ENCODE data around the gene FRMD4A. TPM values are rescaled to one million over a fixed set of nuclear protein-coding genes. Genes with fewer than 3 reads are reported as not detected.

FRMD4A gene
- total and polyA plus RNA-seq, 2 of the 4 experiments (the other 2 are of a cell fraction) = 30.3 to 68.8 TPM

DNA sequence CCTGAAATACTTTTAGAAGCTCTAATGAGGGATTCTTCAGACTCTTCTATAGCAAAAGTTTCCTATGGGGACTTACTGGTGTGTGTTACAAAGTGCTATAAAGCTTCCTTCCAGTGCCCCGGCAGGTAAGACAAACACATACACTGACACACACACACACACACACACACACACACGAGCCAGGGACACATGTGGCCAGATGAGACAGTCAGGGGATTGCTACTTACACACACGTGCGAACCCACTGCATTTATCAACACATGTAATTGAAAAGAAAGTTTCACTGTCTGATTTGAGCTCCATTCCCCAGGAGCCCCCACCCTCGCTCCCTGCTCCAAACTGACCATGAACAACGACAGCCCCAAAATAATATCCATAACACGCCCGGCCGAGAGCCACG, 624.1 kb downstream of the FRMD4A start:
- ATAC-seq (ENCODE audit: low read depth) (no peak), DNase-seq (no peak)
- 0 out of 2 replicates have a peak, but pooled peaks cover 4% of the 10 kb centered on the region for H4K20me1 ChIP-seq (ENCODE audit: insufficient read depth, low read length)
- intact Hi-C loops (cut with micrococcal nuclease) (loop anchor here (2.0 to 5.0 kb wide), 2 partner anchors 44 to 72 kb away; no protein-coding TSS in a partner anchor), dilution Hi-C loops (cut with HindIII; ENCODE audit: low sequenced_read_pairs, unreplicated experiment) (no loop called here), in situ Hi-C loops (cut with MboI; ENCODE audit: low sequenced_read_pairs) (no loop called here)
- peak overlapping the region; percentile 1 for H2AFZ ChIP-seq (replicated peaks; ENCODE audit: low read length, poor library complexity)
- peaks cover 19% of the 10 kb centered on the region for H3K4me1 ChIP-seq (ENCODE audit: control insufficient read depth, insufficient read depth, low read length)
- peak overlapping the region; percentile 81 for H4K91ac ChIP-seq (ENCODE audit: insufficient read depth, low read depth, low read length)
- WGBS, 2 experiments (ENCODE audit: extremely low coverage in 2 of 2, insufficient read length in 1 of 2) = 0% methylated on average over 1 of the region's 10 CpGs; no CpG with 5 or more reads in 1 of the 2 experiments
- peak overlapping the region; percentile 93 for H2AK5ac ChIP-seq (ENCODE audit: low read depth, low read length)
- BruUV-seq (replicated peaks) = no TSS peak
- H3K4me2 ChIP-seq (ENCODE audit: low read depth, low read length) = peak overlapping the region; percentile 58
- peak overlapping the region; percentile 96 for H3K23ac ChIP-seq (ENCODE audit: low read depth, low read length)
- CTCF ChIA-PET = no interaction called here
- peak overlapping the region; percentile 28 for H4K5ac ChIP-seq (ENCODE audit: low read depth, low read length)
- peak overlapping the region; percentile 57 for H3K4me3 ChIP-seq (ENCODE audit: insufficient read depth, low read depth, low read length)
- peak overlapping the region; percentile 39 for H2BK15ac ChIP-seq (ENCODE audit: low read depth, low read length)
- TF ChIP-seq, protein P1, sequence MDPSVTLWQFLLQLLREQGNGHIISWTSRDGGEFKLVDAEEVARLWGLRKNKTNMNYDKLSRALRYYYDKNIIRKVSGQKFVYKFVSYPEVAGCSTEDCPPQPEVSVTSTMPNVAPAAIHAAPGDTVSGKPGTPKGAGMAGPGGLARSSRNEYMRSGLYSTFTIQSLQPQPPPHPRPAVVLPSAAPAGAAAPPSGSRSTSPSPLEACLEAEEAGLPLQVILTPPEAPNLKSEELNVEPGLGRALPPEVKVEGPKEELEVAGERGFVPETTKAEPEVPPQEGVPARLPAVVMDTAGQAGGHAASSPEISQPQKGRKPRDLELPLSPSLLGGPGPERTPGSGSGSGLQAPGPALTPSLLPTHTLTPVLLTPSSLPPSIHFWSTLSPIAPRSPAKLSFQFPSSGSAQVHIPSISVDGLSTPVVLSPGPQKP (IDR thresholded peaks at IDR 0.05; ENCODE audit: borderline replicate concordance, low read depth, low read length) = no peak
- TF ChIP-seq CHD1 (IDR thresholded peaks at IDR 0.05; ENCODE audit: low read depth, low read length) (no peak), FOS (IDR thresholded peaks at IDR 0.05; ENCODE audit: low read depth, low read length) (no peak), POLR2A (IDR thresholded peaks at IDR 0.05; ENCODE audit: low read depth, low read length) (no peak), NFE2L2 (IDR thresholded peaks at IDR 0.05; ENCODE audit: low read depth, low read length) (no peak), RFX5 (IDR thresholded peaks at IDR 0.05; ENCODE audit: low read depth, low read length) (no peak), USF2 (IDR thresholded peaks at IDR 0.05; ENCODE audit: low read depth, low read length) (no peak), MXI1 (IDR thresholded peaks at IDR 0.05; ENCODE audit: borderline replicate concordance, low read depth, low read length) (0 out of 2 replicates have a peak, but pooled peaks have one; percentile 57), MAZ (IDR thresholded peaks at IDR 0.05; ENCODE audit: borderline replicate concordance, low read depth, low read length) (0 out of 2 replicates have a peak, but pooled peaks have one; percentile 7), MAFK (IDR thresholded peaks at IDR 0.05; ENCODE audit: low read depth, low read length) (no peak), RCOR1 (IDR thresholded peaks at IDR 0.05; ENCODE audit: insufficient replicate concordance, low read length) (no peak), BHLHE40 (IDR thresholded peaks at IDR 0.05; ENCODE audit: low read depth, low read length) (0 out of 2 replicates have a peak, but pooled peaks have one; percentile 20), CEBPB (IDR thresholded peaks at IDR 0.05; ENCODE audit: low read depth, low read length) (no peak), RAD21 (IDR thresholded peaks at IDR 0.05; ENCODE audit: low read length) (no peak), SMC3 (IDR thresholded peaks at IDR 0.05; ENCODE audit: low read depth, low read length) (no peak)
- TF ChIP-seq, protein P2, sequence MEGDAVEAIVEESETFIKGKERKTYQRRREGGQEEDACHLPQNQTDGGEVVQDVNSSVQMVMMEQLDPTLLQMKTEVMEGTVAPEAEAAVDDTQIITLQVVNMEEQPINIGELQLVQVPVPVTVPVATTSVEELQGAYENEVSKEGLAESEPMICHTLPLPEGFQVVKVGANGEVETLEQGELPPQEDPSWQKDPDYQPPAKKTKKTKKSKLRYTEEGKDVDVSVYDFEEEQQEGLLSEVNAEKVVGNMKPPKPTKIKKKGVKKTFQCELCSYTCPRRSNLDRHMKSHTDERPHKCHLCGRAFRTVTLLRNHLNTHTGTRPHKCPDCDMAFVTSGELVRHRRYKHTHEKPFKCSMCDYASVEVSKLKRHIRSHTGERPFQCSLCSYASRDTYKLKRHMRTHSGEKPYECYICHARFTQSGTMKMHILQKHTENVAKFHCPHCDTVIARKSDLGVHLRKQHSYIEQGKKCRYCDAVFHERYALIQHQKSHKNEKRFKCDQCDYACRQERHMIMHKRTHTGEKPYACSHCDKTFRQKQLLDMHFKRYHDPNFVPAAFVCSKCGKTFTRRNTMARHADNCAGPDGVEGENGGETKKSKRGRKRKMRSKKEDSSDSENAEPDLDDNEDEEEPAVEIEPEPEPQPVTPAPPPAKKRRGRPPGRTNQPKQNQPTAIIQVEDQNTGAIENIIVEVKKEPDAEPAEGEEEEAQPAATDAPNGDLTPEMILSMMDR (conservative IDR thresholded peaks at IDR 0.05; ENCODE audit: low read depth, low read length) = no peak
- peak overlapping the region; percentile 85 for H3K27ac ChIP-seq (ENCODE audit: insufficient read depth, low read length)
- peaks cover 2% of the 10 kb centered on the region for H3K36me3 ChIP-seq (ENCODE audit: control insufficient read depth, insufficient read depth, low read length)
- no peaks in the 10 kb centered on the region for H3K9me3 ChIP-seq (ENCODE audit: control insufficient read depth, insufficient read depth, low read length)
- H2BK120ac ChIP-seq (ENCODE audit: low read depth, low read length) = peak overlapping the region; percentile 80
- no peaks in the 10 kb centered on the region for H3K27me3 ChIP-seq (ENCODE audit: control insufficient read depth, insufficient read depth, low read length)
- peak overlapping the region; percentile 94 for H3K56ac ChIP-seq (ENCODE audit: extremely low read depth, insufficient read depth, low read length)
- peak overlapping the region; percentile 90 for H3K4ac ChIP-seq (ENCODE audit: low read depth, low read length)
- H3K18ac ChIP-seq (ENCODE audit: low read depth, low read length) = peak overlapping the region; percentile 58
- POLR2A ChIA-PET (ENCODE audit: unreplicated experiment) = interaction anchor here (0.6 to 0.7 kb wide), 2 partner anchors 9 to 70 kb away, joined by 3 to 4 read pairs; no protein-coding TSS in a partner anchor
- H3K9me1 ChIP-seq (ENCODE audit: insufficient read depth, low read length) = peaks cover 21% of the 10 kb centered on the region
- peak overlapping the region; percentile 90 for H2AK9ac ChIP-seq (replicated peaks; ENCODE audit: low read depth, low read length, poor library complexity)
- peak overlapping the region; percentile 75 for H2BK20ac ChIP-seq (ENCODE audit: low read depth, low read length)
- H4K8ac ChIP-seq (ENCODE audit: low read depth in 2 of 2, low read length in 2 of 2) = peak overlapping the region; percentile 57 to 92
- peak overlapping the region; percentile 98 for H3K14ac ChIP-seq (replicated peaks; ENCODE audit: low read depth, low read length)
- peak overlapping the region; percentile 83 for H3K9ac ChIP-seq (ENCODE audit: low read depth, low read length)
- peaks cover 16 to 94% of the 10 kb centered on the region in 2 experiments for H3K79me1 ChIP-seq (ENCODE audit: low read depth in 1 of 2, low read length in 2 of 2)
- H2BK5ac ChIP-seq (ENCODE audit: low read depth, low read length, poor library complexity, severe bottlenecking) = peak overlapping the region; percentile 87

All from IMR-90 (cell line).